Fibroblast of peridontal ligament (primary cell): Measurements from ENCODE around the gene KDM4B.
A peak's percentile ranks its signal among the peaks of the same experiment; 100 is the strongest.

Source experiments
- DNase-seq: peaks from one replicate; pipeline ENCODE4 v3.0.0-alpha.2; 2010; ENCODE audit errors: extremely low read depth

KDM4B gene

DNA sequence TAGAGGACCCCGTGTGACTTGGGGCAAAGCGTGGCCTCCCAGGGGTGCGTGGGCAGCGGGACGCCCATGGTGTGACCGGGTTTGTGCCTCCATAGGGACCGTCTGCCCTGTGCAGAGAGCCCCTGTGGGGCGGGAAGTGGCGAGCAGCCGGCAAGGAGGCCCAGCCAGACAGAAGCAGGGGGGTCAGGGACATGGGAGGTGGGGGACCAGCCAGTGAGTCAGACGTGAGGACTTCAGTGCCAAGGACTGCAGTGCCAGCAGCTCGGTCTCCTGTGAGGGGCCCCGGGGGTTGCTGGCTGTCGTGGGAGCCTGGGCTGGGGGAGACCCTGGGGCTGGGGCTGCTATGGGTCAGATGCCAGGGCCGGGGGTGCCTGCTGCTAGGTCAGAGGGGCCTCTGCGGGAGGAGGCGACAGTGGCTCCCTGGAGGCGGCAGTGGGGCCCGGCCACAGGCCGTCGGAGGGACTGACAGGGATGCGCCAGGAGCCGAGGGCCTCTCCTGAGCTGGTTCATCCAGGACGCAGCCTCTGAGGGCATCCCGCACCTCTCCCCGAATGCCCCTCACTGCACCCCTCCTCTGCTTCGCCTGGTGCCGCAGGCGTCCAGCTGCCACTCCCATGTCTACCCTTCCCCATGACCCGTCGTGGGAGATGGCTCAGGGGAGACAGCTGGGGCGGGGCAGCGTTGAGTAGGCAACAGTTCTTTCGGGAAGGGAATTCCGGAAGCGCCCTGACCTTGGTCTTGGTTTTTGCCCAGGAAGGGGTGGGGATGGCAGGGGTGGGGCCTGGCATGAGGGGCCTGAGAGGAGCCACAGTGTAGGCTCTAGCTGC, 80.0 kb downstream of the KDM4B start:
- peak; percentile 48 for DNase-seq

DNA sequence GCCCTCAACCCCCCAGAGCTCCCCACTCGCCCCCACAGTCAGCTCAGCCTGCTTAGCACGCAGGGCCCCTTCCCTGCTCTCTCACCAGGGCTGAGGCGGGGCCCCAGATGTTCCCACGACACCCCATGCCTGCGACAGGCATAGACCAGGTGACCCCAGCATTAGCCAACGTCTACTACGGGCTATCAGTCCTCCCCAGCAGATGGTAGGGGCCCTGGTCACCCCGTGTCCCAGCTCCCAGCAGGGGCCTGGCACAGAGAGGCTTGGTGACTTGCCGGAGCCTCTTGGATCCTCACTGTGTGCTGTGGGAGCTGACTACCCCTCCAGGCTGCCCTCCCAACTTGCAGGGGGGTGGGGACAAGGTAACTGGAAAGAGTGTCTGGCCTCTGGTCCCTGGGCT, 80.6 kb downstream of the KDM4B start:
- DNase-seq: no peak

DNA sequence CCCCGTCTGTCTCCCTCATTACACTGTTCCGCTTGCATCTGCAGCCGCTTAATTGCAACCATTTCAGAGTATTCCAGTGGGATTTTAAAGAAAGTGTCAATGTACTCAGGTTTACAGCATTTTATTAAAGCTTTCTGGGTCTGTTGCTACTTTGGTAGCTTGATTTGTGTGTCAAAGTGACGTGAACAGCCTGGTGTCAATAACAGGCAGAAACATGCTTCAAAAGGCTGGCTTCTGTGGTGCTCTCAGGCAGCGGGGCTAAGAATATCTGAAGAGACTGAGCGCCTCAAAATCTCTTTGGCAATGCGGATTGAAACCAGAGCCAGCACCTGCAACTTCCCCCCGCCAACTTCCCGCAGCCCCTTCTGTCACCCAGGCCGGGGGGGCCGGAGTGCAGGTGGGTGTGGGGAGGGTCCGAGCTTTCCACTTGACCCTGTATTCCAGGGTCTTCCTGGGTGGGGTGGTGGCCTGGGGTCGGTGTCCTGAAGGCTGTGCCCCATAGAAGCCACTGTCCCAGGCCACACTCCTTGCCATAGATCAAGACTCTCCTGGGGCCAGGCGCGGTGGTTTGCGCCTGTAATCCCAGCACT, 81.2 kb downstream of the KDM4B start:
- no peak for DNase-seq

DNA sequence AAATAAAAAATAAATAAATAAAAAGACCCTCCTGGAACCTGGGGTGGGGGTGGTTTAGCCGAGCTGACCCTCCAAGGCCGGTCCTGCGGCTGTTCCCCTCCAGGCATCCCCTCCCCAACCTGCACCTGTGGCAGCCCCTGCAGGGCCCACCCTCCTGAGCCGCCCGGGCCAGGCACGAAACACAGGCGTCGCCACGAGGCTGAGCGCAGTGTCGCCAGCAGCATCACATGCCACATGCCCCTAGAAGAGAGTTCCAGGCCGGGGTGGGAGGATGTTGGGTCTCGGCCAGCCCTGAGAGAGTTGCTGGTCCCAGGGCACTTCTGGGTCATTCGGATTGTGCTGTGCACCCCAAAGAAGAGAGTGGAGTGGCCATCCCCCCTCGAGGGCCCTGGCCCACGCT, 82.0 kb downstream of the KDM4B start:
- DNase-seq: no peak

DNA sequence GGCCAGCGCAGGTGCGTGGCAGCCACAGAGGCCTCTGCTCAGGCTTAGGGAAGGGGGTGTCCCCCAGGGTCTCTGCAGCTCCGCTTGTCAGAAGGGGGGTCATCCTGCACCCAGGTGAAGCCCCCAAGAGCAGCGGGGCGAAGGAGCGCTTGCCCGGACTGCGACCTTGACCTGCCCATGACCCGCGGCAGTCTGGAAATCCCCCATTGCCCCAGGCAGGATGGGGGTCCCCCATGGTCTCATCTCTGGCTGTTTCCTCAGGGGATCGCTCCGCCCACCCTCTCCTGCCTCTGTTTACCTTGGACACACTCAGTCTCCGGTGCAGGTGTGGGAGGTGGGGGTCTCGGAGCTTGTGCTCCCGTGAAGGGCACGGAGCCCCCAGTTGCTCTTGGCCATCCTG, 82.7 kb downstream of the KDM4B start:
- no peak for DNase-seq

DNA sequence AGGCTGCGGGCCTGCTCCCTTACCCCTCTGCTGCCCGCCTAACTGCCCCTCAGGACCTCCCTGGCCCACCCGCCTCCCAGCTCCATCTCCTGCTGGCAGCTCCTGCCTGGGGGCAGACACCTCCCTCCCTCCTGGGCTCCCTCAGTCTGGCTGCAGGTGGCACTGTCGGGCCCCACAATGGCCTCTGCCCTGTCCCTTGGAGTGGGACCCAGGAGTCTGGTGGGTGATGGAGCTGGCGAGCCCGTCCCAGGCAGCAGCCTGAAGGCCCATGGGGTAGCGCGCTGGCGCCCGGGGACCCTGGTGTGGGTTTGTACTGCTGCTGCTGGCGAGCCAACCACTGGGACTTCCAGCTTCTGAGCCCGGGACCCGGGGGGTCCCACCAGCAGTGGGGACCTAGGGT, 83.6 kb downstream of the KDM4B start:
- no peak for DNase-seq

DNA sequence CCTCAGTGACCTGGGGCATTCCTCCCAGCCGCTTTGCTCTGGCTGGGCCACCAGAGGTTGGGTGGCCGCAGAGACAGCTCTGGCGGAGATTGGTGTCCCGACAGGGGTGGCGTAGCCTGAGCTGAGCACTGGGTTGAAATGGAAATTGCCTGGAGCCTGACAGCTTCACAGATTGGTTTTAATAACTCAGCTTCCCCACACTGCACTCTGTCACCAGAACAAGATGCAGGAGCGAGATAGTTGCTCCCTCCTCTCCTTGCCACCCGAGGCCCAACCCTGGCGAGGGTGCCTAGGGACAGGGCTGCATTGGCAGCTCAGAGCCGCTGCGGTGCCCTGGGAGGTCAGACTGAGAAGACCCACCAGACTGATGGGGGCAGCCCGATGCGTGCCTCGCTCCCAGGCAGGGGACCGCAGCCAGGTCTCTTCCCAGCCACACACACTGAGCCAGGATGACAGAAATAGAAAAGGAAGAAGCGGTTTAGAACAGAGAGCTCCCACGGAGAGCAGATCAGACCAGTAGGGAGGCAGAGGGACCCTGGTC, 84.1 kb downstream of the KDM4B start:
- no peak for DNase-seq

DNA sequence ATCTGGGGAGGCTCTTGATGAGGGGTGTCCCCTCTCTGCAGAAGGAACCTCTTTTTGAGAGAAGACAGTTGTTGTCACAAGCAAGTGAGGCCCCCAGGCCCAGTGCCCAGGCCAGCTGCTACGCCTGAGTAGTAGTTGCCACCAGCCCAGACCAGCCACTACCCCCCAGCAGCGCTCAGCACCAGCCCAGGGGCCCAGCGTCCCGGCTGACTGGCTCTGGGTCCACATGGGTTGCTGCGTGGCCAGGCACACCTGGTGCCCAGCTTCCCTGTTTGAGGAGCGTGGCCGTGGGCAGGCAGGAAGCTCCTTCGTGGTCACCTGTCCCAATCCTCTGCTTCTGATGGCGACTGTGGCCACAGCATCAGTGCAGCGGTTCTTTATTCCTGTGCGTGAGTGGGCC, 84.7 kb downstream of the KDM4B start:
- DNase-seq: no peak

DNA sequence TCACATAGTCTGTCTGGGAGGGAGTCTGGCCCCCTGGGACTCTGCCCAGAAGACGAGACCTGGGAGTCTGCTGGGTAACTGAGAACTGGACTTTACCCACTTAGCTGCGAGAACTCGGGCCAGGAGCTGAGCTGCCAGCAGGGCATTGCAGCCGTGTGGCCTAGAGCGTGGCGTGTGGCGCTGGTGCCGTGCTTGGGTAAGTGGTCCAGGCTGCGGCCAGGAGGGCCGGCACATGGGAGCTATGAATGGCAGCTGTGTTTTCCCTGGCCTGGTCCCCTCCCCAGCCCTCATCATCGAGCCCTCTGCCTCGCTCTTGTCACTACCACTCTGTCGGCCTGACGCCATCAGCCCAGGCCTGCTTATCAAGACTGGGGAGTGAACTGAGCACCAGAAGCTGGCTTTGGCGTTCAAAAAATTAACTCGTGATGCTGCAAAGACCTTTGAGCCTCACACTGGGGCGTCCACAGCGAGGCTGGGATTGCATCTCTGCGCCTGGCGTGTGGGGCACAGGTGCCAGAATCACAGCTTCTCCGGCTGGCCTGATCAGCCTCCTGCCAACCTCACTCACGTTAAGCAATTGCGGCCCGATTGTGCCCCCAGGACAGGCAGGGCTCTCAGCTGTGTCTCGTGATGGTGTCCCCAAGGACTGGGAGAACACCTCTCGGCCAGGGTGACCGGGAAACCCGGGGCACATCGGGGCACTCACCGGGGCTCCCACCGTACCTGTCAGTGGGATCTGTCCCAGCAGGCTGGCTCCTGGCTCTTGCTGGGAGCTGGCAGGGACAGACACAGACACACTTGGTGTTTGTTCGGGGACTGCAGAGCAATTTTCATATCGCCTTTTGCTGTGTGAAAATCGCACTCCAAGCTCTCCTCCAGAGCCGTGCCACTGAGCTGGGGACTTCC, 85.9 kb downstream of the KDM4B start:
- DNase-seq: no peak

DNA sequence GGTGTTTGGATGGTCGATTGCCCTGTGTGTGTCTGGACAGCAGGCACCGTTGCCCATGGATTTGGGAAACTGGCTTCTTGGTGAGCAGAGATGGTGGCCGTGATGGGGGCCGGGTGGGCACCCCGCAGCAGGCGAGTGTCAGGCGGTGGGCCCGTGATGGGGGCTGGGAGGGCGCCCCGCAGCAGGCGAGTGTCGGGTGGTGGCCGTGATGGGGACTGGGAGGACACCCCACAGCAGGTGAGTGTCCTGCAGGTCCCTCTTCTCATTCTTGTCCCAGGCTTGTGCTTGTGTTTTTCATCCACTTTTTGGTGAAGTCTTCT, 86.5 kb downstream of the KDM4B start:
- DNase-seq: no peak

DNA sequence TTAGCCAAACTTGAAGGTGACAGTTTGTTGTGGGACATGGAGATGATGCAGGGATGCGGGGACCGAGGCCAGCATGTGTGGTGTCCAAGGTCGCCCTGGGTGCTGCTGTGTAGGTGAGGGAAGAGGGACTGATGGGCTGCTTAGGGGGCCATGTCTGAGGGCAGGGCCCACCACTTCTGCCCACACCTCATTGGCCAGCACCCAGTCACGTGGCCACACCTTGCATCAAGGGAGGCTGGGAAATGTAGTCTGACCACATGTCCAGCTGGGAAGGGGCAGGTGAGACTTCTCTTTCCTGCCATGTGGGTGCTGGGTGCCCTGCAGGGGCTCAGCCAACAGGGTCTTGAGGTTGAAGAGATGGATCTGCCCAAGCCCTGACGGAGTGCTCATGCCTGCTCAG, 88.9 kb downstream of the KDM4B start:
- DNase-seq: no peak

DNA sequence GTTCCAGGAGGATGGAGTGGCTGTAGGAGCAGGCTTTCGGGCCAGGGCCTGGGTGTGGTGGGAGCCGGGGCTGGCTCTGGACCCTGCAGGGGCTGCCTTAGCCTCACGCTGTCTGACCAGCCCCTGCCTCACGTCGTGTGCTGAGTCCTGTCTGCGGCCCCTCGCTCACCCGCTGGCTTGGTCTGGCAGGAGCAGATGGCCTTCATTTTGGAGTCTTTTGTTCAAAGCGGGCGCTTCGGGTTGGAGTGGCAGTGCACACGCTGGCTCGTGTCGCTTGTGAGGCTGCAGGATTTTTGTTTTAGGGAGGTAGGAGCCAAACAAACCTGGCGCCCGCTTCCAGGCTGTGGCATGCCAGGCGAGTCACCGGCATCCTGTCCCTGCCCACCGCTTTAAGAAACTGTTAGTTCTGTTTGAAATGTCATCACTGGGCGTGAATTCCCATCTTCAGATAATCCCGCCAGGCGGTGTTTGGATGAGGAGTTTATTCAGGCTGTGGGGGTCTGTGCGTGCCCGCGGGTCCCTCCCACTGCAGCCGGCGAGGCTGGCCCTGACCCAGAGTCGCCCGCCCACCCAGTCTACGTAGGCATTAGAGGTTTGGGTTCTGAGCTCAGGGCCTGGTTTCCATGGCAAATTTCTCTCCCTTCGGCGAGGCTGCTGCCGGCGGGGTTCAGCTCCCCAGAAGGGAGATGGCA, 89.8 kb downstream of the KDM4B start:
- peak; percentile 20 for DNase-seq

DNA sequence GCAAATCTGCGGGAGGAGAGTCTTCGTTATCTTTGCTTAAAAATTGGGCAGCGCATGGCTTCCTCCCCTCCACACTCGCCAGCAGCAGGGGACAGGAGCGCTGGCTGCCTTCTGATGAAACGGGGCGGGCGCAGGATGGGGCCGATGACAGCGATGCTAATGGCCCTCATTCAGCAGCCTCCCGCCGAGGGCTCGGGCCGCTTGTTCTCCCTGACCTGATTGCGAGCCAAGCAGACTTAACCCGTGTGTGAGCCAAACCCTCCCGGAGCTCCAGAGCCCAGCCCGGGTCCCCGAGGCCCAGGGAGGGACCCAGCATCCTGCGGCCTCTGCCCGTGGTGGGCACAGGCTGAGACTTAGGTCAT, 90.3 kb downstream of the KDM4B start:
- DNase-seq: no peak

DNA sequence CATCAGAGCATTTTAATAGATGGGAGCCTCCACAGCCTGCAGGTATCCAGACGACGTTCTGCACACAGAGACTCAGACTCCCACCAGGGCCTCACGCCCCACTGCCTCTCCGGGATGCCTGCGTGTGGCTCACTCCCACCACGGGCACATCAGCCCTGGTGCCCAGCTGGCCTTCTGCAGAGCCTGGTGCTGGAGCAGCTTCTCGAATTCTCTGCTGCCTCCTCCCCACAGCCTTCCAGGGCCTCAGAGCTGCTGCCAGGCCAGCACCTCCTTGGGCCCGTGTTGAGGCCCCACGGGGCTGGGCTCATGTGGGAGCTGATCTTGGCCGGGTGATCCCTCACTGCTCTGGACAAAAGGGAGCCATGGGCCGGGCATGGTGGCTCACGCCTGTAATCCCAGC, 90.9 kb downstream of the KDM4B start:
- DNase-seq: no peak

DNA sequence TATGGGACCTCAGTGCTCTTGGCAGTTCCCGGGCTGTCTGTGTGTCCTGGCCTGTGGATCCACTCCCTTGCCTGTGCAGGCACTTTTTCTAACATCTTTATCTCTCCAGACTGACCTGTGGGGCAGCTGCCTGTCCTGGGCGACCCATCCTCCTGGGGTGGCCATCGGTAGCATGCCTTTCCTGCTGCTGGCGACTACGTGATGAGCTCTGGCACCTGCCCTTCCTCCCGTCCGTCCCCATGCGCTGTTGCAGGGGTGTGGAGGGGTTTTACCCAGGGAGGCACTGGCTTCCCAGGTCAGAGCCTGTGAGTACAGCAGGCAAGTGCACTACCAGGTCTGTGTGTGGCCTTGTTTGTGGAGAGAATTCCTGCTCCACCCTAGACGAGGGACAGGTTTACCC, 93.3 kb downstream of the KDM4B start:
- no peak for DNase-seq

DNA sequence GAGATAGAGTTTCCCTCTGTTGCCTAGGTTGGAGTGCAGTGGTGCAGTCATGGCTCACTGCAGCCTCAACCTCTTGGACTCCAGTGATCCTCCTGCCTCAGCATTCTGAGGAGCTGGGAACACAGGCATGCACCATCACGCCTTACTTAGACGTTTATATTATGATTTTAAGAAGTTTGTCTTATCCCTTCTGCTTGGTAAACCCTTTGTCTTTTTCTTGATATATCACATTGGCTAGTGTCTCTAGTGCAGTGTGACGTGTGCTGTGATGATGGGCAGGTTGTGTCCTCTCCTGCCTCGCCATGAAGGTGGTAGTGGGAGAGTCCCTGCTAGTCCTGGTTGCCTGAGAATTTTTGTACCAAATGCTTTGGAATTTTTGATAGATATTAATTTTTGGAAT, 93.9 kb downstream of the KDM4B start:
- DNase-seq: no peak

DNA sequence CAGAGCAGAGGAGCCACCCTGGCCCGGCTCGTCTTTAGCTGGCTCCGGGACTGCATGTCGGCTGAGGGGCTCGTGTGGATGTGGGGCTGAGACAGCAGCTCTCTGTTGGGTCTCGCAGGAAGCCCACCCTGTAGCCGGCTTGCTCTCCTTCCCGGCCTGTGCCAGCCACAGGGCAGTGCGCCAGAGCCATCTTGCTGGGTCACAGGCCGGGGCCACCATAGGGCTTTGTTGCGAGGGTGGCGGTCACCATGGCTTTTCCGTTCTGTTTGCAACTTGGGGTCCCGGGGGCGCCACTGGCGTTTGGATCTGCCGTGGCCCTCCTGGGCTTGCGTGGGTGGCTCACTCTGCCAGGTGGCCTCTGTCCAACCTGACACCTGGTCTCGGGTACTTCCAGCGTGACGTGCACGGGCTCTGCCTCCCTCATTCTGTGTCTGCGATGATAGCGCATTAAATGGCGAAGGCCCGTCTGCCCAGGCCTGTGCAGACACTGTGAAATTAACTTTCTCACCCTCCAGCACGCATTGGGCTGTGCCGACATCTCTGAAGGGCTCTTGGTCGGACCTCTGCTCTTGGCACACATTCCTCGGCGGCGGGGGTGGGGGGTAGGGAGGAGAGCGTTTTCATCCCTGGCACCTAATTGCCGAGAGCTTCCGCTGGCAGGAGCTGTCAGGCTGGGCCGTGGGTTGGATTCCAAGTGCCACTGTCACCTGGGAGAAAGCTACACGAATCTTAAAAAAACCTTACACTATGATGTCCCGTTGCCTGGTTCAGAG, 95.1 kb downstream of the KDM4B start:
- no peak for DNase-seq

DNA sequence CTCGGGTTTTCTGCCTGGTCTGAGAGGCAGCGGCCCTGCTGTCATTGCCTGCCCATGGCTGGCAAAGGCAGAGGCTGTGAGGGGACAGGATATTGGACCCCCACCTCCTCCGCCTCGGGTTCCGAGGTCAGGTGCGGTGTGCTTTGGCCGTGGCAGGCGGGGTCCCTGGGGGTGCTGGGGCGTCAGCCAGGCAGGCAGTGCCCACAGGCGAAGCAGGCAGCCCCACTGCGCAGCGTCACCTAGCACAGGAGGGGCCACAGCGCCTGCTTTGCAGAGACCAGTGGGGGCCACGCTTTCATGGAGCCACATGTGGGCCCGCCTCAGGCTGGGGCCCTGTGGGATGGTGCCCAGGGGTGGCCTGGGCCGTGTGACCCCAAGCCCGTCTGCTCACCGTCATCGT, 96.0 kb downstream of the KDM4B start:
- no peak for DNase-seq

DNA sequence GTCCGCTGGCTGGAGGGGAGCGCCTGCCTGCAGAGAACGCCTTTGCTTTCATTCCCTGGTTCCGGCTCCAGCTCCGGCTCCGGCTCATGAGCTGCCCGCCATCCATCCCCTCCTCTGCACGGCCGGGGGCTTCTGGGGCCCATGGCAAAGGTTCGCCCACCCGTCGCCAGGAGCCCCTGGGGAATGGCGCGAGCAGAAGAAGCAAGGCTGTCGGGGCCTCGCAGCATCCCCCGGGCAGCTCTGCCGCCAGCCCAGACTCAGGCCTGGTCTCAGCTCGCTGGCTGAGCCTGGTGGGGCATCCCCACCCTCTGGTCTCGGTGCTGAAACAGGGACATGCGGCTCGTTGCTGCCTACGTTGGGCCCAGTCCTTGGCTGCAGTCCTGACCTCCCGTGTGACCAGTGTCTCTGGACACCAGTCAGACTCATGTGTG, 96.8 kb downstream of the KDM4B start:
- no peak for DNase-seq

DNA sequence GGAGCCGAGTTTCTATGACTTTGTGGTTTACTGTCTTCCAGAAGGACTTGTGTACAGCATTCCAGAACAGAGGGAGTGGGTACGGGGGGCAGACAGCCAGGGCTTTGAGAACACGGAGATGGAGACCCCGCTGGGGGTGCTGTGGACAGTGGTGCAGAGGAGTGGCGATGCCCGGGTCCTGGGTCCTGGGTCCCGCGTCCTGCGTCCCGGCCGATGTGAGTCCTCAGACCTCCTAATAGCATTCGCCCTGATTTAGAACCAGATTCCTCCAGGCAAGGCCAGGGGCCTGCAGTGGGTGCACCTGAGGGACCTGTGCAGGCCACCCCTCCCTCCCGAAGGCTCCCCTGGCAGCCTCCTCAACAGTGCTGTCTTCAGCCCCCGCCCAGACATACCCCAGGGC, 97.9 kb downstream of the KDM4B start:
- DNase-seq: no peak

DNA sequence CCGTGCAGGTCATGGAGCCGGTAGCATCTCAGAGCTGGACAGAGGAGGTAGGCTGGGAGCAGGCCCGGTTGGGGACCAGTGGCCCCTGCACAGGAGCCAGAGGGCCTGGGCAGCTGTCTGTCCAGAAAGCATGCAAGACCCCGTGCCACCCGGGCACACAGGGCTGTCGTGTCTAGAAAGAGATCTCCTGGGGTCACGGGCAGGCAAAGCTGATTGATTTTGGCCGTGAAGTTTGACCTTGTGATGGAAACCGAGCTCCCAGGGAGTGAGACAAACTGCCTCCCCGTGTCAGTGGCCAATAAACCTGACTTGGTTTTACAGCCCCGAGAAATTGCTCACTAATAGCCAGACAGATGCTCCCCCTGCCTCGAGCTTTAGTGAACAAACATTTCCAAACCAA, 98.8 kb downstream of the KDM4B start:
- DNase-seq: no peak
